AG09309 (cell line): ENCODE data around the gene MLN.

Experiments
- DNase-seq: peaks from one replicate; pipeline ENCODE4 v3.0.0-alpha.2; 2010; ENCODE audit warnings: low read depth
- H3K4me3 ChIP-seq: 2 replicates; pipeline ENCODE4 v1.5.1; 2011; ENCODE audit warnings: mild to moderate bottlenecking, low read depth, low read length, moderate library complexity; ENCODE audit not compliant: control insufficient read depth
- CTCF ChIP-seq: IDR thresholded peaks from 2 replicates; pipeline ENCODE4 v1.5.1; 2011; ENCODE audit warnings: mild to moderate bottlenecking, low read depth, low read length, inconsistent platforms; ENCODE audit not compliant: insufficient read depth, control insufficient read depth; ENCODE audit errors: missing control alignments

MLN gene

GRCh38 chr6:33745548-33745947, 58.3 kb downstream of the MLN start:
- DNase-seq, result no peak
- no peak for TF ChIP-seq CTCF
- H3K4me3 ChIP-seq, result no peak overlapping the region

- TF ChIP-seq CTCF, result no peak
- no peak overlapping the region for H3K4me3 ChIP-seq
- DNase-seq, result no peak
Observed at GRCh38 chr6:33744895-33745546, 58.8 kb downstream of the MLN start.
